Measurements from ENCODE around the gene GALNT18.

GALNT18 gene

GRCh38 chr11:11592146-11592684, 29.6 kb downstream of the GALNT18 start:
- no peak overlapping the region for H3K27ac ChIP-seq

GRCh38 chr11:11589437-11589836, 32.4 kb downstream of the GALNT18 start:
- no peak overlapping the region for H3K27ac ChIP-seq
- DNase-seq (ENCODE audit: low read depth, low spot score) = no peak

More at GRCh38 chr11:11592146-11592684, 29.6 kb downstream of the GALNT18 start:
- no peak for DNase-seq (ENCODE audit: low read depth, low spot score)

GRCh38 chr11:11588891-11589290, 32.9 kb downstream of the GALNT18 start:
- peak overlapping the region; percentile 45 for H3K27ac ChIP-seq
- DNase-seq (ENCODE audit: low read depth, low spot score) = no peak

- peak overlapping the region; percentile 45 for H3K27ac ChIP-seq
- no peak for DNase-seq (ENCODE audit: low read depth, low spot score)
These were observed 33.6 kb downstream of the GALNT18 start for GRCh38 chr11:11588243-11588642.

- DNase-seq (ENCODE audit: low read depth, low spot score) = no peak
- no peak overlapping the region for H3K27ac ChIP-seq
These were observed 34.7 kb downstream of the GALNT18 start for GRCh38 chr11:11587122-11587521.

- H3K27ac ChIP-seq = no peak overlapping the region
- DNase-seq (ENCODE audit: low read depth, low spot score) = no peak
These were observed 35.3 kb downstream of the GALNT18 start for GRCh38 chr11:11586465-11586864.

- peak overlapping the region; percentile 84 for H3K27ac ChIP-seq
- no peak for DNase-seq (ENCODE audit: low read depth, low spot score)
These were observed 36.9 kb downstream of the GALNT18 start for GRCh38 chr11:11584937-11585336.

GRCh38 chr11:11584530-11584810, 37.3 kb downstream of the GALNT18 start:
- peak; percentile 90 for DNase-seq (ENCODE audit: low read depth, low spot score)
- peak overlapping the region; percentile 84 for H3K27ac ChIP-seq

- H3K27ac ChIP-seq = peak overlapping the region; percentile 84
These were observed 37.8 kb downstream of the GALNT18 start for GRCh38 chr11:11583801-11584529.

GRCh38 chr11:11582011-11582701, 39.6 kb downstream of the GALNT18 start:
- DNase-seq (ENCODE audit: low read depth, low spot score) = no peak
- no peak overlapping the region for H3K27ac ChIP-seq

More at GRCh38 chr11:11583801-11584529, 37.8 kb downstream of the GALNT18 start:
- no peak for DNase-seq (ENCODE audit: low read depth, low spot score)

- no peak for DNase-seq (ENCODE audit: low read depth, low spot score)
- H3K27ac ChIP-seq = peak overlapping the region; percentile 29
These were observed 40.3 kb downstream of the GALNT18 start for GRCh38 chr11:11581481-11581880.

- no peak for DNase-seq (ENCODE audit: low read depth, low spot score)
- peak overlapping the region; percentile 29 for H3K27ac ChIP-seq
These were observed 40.9 kb downstream of the GALNT18 start for GRCh38 chr11:11580841-11581411.

- no peak overlapping the region for H3K27ac ChIP-seq
These were observed 41.8 kb downstream of the GALNT18 start for GRCh38 chr11:11580012-11580411.

GRCh38 chr11:11579012-11579988, 42.5 kb downstream of the GALNT18 start:
- H3K27ac ChIP-seq = no peak overlapping the region
- DNase-seq (ENCODE audit: low read depth, low spot score) = no peak

More at GRCh38 chr11:11580012-11580411, 41.8 kb downstream of the GALNT18 start:
- DNase-seq (ENCODE audit: low read depth, low spot score) = no peak

- no peak for DNase-seq (ENCODE audit: low read depth, low spot score)
- H3K27ac ChIP-seq = no peak overlapping the region
These were observed 43.6 kb downstream of the GALNT18 start for GRCh38 chr11:11577932-11578911.

- no peak for DNase-seq (ENCODE audit: low read depth, low spot score)
These were observed 44.5 kb downstream of the GALNT18 start for GRCh38 chr11:11577251-11577855.

GRCh38 chr11:11574373-11575287, 47.2 kb downstream of the GALNT18 start:
- no peak overlapping the region for H3K27ac ChIP-seq
- DNase-seq (ENCODE audit: low read depth, low spot score) = no peak

More at GRCh38 chr11:11577251-11577855, 44.5 kb downstream of the GALNT18 start:
- H3K27ac ChIP-seq = no peak overlapping the region

All from epithelial cell of prostate (primary cell).